WERI-Rb-1 (cell line): Measurements from ENCODE around the gene IKZF2.

Source experiments
- DNase-seq: peaks from one replicate; pipeline ENCODE4 v3.0.0-alpha.2; 2020
- H3K27ac ChIP-seq: fragments of 250-450 bp; sonication (Bioruptor Pico); 2 replicates; pipeline ENCODE4 v1.5.1; 2020; ENCODE audit warnings: mild to moderate bottlenecking, moderate library complexity
- H3K27me3 ChIP-seq: fragments of 250-450 bp; sonication (Bioruptor Pico); 2 replicates; pipeline ENCODE4 v1.5.1; 2021; ENCODE audit warnings: mild to moderate bottlenecking, low read depth, moderate library complexity; ENCODE audit not compliant: insufficient read depth, severe bottlenecking
- H3K36me3 ChIP-seq: fragments of 250-450 bp; sonication (Bioruptor Pico); 2 replicates; pipeline ENCODE4 v1.5.1; 2020; ENCODE audit warnings: mild to moderate bottlenecking, moderate library complexity
- H3K4me3 ChIP-seq: 2 replicates; pipeline ENCODE4 v1.5.1; 2011; ENCODE audit warnings: low read depth, mild to moderate bottlenecking, control low read depth, low read length
- H3K9me3 ChIP-seq: fragments of 250-450 bp; sonication (Bioruptor Pico); 2 replicates; pipeline ENCODE4 v1.5.1; 2021; ENCODE audit warnings: mild to moderate bottlenecking, moderate library complexity; ENCODE audit not compliant: severe bottlenecking
- TF ChIP-seq, protein P1 (sequence below): IDR thresholded peaks from 2 replicates; pipeline ENCODE4 v1.5.1; 2011; ENCODE audit warnings: low read depth, mild to moderate bottlenecking, control low read depth, inconsistent platforms, low read length

Gene IKZF2

DNA sequence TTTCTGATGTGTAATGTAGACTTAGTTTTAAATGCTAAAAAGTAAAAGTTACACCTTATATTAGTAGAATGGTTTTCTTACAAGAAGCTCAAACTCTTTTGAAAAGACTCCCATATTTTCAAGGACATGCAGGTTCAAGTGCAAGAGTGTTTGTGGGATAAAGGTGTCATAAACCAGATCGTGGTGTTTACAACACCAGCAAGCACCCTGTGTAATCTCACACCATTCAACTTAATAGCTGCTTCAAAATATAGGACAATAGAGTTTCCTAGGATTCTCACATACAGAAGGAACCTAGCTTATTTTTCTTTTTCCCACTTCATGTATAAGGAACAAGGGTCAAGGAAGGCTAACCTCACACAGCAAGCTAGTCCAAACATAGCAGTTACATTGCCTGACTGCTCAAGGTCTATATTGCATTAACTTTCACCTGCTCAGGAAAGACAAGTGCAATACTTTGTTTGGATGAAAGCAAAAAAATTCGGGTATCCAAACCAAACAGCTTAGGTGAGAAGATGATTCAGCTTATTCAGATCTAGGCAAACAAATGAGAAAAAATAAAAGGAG, 172.3 kb downstream of the IKZF2 start:
- DNase-seq = no peak
- no peaks in the 10 kb centered on the region for H3K27me3 ChIP-seq
- no peaks in the 10 kb centered on the region for H3K9me3 ChIP-seq
- TF ChIP-seq, protein P1, sequence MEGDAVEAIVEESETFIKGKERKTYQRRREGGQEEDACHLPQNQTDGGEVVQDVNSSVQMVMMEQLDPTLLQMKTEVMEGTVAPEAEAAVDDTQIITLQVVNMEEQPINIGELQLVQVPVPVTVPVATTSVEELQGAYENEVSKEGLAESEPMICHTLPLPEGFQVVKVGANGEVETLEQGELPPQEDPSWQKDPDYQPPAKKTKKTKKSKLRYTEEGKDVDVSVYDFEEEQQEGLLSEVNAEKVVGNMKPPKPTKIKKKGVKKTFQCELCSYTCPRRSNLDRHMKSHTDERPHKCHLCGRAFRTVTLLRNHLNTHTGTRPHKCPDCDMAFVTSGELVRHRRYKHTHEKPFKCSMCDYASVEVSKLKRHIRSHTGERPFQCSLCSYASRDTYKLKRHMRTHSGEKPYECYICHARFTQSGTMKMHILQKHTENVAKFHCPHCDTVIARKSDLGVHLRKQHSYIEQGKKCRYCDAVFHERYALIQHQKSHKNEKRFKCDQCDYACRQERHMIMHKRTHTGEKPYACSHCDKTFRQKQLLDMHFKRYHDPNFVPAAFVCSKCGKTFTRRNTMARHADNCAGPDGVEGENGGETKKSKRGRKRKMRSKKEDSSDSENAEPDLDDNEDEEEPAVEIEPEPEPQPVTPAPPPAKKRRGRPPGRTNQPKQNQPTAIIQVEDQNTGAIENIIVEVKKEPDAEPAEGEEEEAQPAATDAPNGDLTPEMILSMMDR = no peak
- H3K36me3 ChIP-seq = no peaks in the 10 kb centered on the region
- no peak overlapping the region for H3K27ac ChIP-seq
- H3K4me3 ChIP-seq = no peak overlapping the region

DNA sequence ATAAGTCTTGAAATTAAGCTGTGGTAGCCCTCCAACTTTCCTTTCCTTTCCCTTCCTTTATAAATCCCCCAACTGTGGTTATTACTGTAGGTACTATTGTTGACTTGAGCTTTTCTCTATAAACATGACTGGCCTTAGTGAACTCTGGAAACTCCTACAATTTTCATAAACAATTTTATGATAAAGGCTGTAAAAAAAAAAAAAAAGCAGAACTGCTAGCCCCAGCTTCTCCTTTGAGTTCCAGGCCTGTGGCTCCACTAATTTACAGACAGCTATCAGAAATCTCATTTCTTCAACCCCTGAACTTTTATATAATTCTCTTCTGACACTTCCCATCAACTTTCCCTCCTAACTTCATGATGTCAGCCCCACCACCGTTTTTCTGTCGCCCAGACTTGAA, 174.3 kb downstream of the IKZF2 start:
- TF ChIP-seq, protein P1 = no peak
- H3K27me3 ChIP-seq = no peaks in the 10 kb centered on the region
- no peaks in the 10 kb centered on the region for H3K36me3 ChIP-seq
- H3K4me3 ChIP-seq = no peak overlapping the region
- DNase-seq = no peak
- H3K27ac ChIP-seq = no peak overlapping the region
- H3K9me3 ChIP-seq = no peaks in the 10 kb centered on the region

DNA sequence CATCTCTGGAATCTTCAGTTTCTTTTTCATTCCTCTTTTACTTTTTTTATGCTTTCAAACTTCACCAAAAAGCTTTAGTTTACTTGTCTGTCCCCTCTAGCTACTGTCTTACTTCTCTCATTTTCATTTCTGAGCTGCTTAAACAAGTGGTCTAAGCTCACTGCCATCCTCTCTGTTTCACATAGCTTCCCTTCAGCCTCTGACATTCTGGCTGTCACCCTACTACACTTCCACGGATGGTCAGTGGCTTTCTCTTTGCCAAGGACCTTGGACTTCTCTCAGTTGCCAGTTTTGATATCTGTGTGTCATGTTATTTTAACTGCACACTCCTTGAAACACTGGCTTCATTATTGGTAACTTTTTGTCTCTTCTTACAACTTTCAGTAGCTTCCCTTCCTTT, 176.1 kb downstream of the IKZF2 start:
- TF ChIP-seq, protein P1 = no peak
- no peak overlapping the region for H3K4me3 ChIP-seq

DNA sequence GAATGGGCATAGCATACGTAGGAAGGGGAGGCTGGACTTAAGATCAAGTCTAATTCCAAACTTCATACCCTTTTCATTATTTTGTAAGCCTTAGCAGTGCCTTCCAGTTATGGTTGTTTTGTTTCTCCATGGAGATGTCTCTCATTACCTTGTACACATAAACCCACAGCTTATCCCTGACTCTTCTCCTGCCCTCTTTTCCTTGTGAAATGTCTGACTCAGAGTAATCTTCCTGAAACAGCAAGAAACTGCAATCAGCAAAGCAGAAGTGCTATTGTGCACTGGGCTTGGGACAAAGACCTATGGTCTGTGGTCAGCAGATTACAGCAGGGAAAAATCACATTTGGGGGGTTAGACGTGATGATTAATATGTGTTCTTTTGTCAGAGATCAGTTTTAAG, 176.7 kb downstream of the IKZF2 start:
- no peak for DNase-seq
- Histone ChIP-seq H3K27ac (no peak overlapping the region), H3K27me3 (no peaks in the 10 kb centered on the region), H3K36me3 (no peaks in the 10 kb centered on the region), H3K9me3 (no peaks in the 10 kb centered on the region), H3K4me3 (no peak overlapping the region)
- TF ChIP-seq, protein P1 = no peak

More for the DNA sequence above, 176.1 kb downstream of the IKZF2 start:
- no peak for DNase-seq
- Histone ChIP-seq H3K36me3 (no peaks in the 10 kb centered on the region), H3K9me3 (no peaks in the 10 kb centered on the region), H3K27ac (no peak overlapping the region), H3K27me3 (no peaks in the 10 kb centered on the region)

DNA sequence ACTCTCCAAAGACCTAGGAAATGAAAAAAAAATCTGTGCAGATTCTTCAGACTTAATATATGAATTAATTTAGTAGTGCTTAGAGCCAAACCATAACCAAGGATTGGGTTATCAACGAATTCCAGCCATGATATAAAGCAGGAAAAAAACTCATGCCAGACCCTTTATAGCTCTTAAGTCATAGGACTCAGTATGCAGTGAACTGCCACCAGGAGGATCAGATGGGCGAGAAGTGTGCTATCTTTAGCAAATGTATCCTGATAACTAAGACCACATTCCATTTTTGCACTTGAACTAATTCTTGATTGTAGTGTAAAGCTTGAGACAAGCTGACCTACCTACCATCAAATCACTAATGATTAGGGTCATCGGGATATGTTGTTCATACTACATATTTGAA, 178.1 kb downstream of the IKZF2 start:
- H3K4me3 ChIP-seq = no peak overlapping the region
- no peak overlapping the region for H3K27ac ChIP-seq
- no peak for DNase-seq
- no peaks in the 10 kb centered on the region for H3K9me3 ChIP-seq
- no peaks in the 10 kb centered on the region for H3K36me3 ChIP-seq
- no peaks in the 10 kb centered on the region for H3K27me3 ChIP-seq
- TF ChIP-seq, protein P1 = no peak

DNA sequence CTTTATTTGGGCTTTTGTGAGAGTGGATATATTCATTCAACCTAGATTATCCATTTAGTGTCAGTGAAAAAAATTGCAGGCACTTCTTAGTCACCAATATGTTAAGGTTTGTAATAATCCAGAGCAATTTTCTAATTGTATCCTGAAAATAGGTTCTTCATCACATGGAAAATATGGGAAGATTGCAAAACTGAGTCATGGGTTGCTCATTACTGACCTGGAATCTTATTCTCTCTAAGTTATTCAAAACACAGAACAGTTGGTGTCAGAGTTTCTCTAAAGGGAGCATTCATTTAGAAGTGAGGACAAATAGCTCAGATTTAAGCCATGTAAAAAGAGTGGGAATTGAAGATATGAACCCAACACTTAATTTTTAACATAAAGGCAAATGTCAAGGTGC, 181.3 kb downstream of the IKZF2 start:
- Histone ChIP-seq H3K27me3 (no peaks in the 10 kb centered on the region), H3K36me3 (no peaks in the 10 kb centered on the region)
- TF ChIP-seq, protein P1 = no peak

More for the DNA sequence above, 181.3 kb downstream of the IKZF2 start:
- no peak for DNase-seq
- no peaks in the 10 kb centered on the region for H3K9me3 ChIP-seq
- no peak overlapping the region for H3K27ac ChIP-seq
- H3K4me3 ChIP-seq = no peak overlapping the region
